H1 (cell line): ENCODE measurements around the gene HDAC9. TPM values are rescaled to one million over a fixed set of nuclear protein-coding genes. Genes with fewer than 3 reads are reported as not detected.

Experiments used
- CBX5 ChIP-seq: fragments of 300-800, 300-1000 bp; sonication (generic); IDR thresholded peaks from 2 replicates; pipeline ENCODE4 v1.7.1; 2016; ENCODE audit warnings: antibody characterized with exemption, low read length, low read depth
- POLR2A ChIP-seq, 2 experiments: IDR thresholded peaks; 1 replicate in 1 of 2; 2 replicates in 1 of 2; pipeline ENCODE4 v1.6.1; 2011; ENCODE audit warnings: low read depth in 2 of 2, low read length in 2 of 2, mild to moderate bottlenecking in 2 of 2; ENCODE audit errors: control extremely low read depth in 1 of 2
- RXRA ChIP-seq: IDR thresholded peaks from 2 replicates; pipeline ENCODE4 v1.6.1; 2011; ENCODE audit warnings: low read depth, mild to moderate bottlenecking, low read length, moderate library complexity; ENCODE audit not compliant: insufficient read depth
- SIX5 ChIP-seq: IDR thresholded peaks from 2 replicates; pipeline ENCODE4 v1.6.1; 2011; ENCODE audit warnings: mild to moderate bottlenecking, low read depth, low read length
- polyA plus RNA-seq, 7 experiments: library from polyadenylated mRNA; depleted of rRNA in 3 of 7; stranded (reverse) in 5 of 7; unstranded in 2 of 7; fragments of >200 nt in 5 of 7; fragments of 200-250 nt in 2 of 7; gene quantifications; 1 replicate in 5 of 7; 2 replicates in 1 of 7; 4 replicates in 1 of 7; pipeline versions ENCODE4 v1.2.1 to v1.2.3, GENCODE V29; 2011 to 2013; ENCODE audit warnings: missing spikeins in 2 of 7, mixed read lengths in 2 of 7
- total RNA-seq: library from RNA; stranded (reverse); fragmentation: NEBNext Ultra II Directional; extraction: Animal tissue kit (Norgen Biotek cat#: 25700); gene quantifications from 2 replicates; pipeline ENCODE4 v1.2.1, GENCODE V29; 2021
- TF ChIP-seq, protein P1 (sequence below): IDR thresholded peaks from 2 replicates; pipeline ENCODE4 v1.6.1; 2011; ENCODE audit warnings: low read length, improper control_type of control experiment

HDAC9 gene
- total and polyA plus RNA-seq, 2 of the 8 experiments (the other 6 are each of a cell fraction or from before 2014, with no cell fraction given), result 9.5 to 13.1 TPM

GRCh38 chr7:18680576-18680975 lies 185.0 kb downstream of the HDAC9 start (continued):
- no peak for TF ChIP-seq POLR2A (IDR thresholded peaks at IDR 0.05; ENCODE audit: control extremely low read depth in 1 of 2, low read depth in 2 of 2, low read length in 2 of 2)
- no peak for TF ChIP-seq RXRA
- TF ChIP-seq SIX5, result no peak
- TF ChIP-seq CBX5, result no peak
- TF ChIP-seq, protein P1, sequence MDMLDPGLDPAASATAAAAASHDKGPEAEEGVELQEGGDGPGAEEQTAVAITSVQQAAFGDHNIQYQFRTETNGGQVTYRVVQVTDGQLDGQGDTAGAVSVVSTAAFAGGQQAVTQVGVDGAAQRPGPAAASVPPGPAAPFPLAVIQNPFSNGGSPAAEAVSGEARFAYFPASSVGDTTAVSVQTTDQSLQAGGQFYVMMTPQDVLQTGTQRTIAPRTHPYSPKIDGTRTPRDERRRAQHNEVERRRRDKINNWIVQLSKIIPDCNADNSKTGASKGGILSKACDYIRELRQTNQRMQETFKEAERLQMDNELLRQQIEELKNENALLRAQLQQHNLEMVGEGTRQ, result no peak
